ENCODE data around the gene SRP14. TPM values are rescaled to one million over a fixed set of nuclear protein-coding genes. Genes with fewer than 3 reads are reported as not detected.
"Not testable (repeated sequence)": the region's sequence is repeated elsewhere in the genome, so short reads cannot be mapped to it uniquely, and the experiment has no call there.

Gene SRP14
- 100 to 1,000 TPM; 612 to 656 (median 613) TPM for polyA plus RNA-seq (ENCODE audit: insufficient read length in 3 of 3)

- DNase-seq (ENCODE audit: low read depth in 3 of 3, low spot score in 2 of 3) = peak; percentile 90 to 92 (median 91)
Observed at GRCh38 chr15:40038638-40039543, at the start of gene SRP14. TSS of gene SRP14 (minus strand) at chr15:40039181. CDS start at chr15:40039116, 65 bp downstream.

DNA sequence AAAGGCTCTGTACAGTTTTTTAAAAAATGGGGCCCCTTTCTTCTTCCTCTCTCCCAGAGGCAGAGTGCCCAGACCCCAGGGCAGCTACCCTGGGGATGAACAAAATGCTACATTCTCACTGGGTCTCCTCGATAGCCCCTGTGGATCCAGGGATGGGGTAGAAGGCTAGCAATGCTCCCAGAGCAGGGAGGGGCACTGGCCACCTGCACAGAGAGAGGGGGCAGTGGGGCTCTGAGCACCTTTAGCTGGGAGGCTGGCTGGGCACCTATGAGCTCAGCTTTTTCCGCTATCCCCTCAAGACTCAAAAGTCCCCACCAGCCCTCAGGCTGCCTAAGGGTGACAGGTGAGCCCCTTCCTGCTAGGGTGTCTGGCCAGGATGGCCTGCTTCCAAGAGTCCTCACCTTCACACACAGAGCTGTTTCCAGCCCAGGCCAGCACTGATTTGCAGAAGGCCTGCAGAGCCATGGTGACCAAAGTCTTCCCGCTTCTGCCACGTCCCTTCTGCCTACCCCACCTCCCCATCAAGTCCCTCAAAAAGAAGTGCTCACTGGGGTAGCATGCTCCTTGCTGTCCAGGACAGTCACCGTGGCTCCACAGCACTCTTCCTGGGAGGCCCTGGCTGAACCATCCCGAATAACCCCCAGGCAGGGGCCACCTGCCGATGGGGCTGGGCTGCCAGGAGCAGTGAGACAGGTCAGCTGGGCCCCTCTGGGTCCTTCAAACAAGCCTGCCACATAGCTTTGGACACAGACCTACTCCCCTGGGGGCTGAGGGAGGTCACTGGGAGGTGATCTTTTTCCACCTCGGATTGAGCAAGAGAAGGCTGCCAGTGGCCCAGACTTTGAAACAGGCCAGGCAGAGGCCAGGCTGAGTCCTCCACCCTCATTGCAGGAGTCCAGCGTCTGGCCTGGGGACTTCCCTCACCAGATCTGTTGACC, 49.3 kb upstream of the SRP14 start:
- no peak for DNase-seq (ENCODE audit: low read depth in 3 of 3, low spot score in 2 of 3)

DNA sequence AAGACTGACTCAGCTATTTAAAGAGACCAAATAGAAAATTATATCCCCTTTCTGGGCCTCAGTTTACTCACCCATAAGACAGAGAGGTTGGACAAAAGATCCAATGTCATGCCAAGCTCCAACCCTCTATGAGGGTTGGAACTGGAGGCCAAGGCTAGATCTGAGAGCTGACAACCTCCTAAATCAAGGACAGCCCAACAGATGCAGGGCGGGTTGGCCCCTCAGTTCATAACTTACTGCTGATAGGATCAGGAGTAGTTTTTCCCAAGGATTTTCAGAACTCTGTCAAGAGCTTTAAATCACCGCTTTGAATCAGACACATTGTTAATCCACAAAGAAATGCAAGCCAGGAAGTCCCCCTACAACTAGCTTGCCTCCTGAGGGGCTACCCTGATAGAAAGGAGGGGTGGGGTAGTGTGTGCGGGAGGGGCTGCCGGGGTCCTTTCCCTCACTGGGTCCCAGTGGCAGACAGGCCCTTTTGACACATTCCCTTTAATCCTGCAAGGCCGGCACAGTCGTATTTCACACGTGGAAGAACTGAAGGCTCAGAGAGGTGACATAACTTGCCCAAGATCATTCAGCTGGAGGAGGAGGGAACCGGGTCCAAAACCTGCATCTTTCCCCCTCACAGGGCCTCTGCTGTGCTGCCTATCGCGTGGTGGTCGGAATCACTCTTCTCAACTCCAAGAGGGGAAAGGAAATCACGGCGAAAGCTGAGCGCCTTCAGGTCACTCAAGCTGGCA, 48.3 kb upstream of the SRP14 start:
- no peak for DNase-seq (ENCODE audit: low read depth in 3 of 3, low spot score in 2 of 3)

- DNase-seq (ENCODE audit: low read depth in 3 of 3, low spot score in 2 of 3) = no peak
Observed at GRCh38 chr15:40085266-40085665, 46.3 kb upstream of the SRP14 start.

- DNase-seq (ENCODE audit: low read depth in 3 of 3, low spot score in 2 of 3) = no peak
Observed at GRCh38 chr15:40084650-40085049, 45.7 kb upstream of the SRP14 start.

GRCh38 chr15:40082195-40082883, 43.4 kb upstream of the SRP14 start:
- DNase-seq (ENCODE audit: low read depth in 3 of 3, low spot score in 2 of 3) = no peak

GRCh38 chr15:40081691-40082194, 42.8 kb upstream of the SRP14 start:
- peak in 1 of 3 donors; percentile 72 for DNase-seq (ENCODE audit: low read depth in 3 of 3, low spot score in 2 of 3)

DNA sequence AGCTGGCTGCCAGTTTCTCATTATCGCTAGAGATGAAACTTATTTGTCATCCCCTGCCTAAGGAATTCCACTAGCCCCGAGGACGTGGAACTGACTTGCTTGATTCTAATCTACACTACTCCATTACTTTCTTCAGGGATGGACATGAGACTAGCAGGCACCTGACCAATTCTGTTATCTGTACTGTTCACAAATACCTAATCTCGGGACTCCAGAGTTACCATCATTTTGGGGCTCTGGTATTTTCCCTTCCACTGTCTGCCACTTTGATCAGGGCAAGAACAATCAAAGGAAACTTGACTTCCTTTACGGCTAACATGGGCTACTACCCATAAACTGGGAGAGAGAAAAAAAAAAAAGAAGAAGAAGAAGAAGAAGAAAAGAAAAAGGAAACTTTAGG, 41.9 kb upstream of the SRP14 start:
- no peak for DNase-seq (ENCODE audit: low read depth in 3 of 3, low spot score in 2 of 3)

DNA sequence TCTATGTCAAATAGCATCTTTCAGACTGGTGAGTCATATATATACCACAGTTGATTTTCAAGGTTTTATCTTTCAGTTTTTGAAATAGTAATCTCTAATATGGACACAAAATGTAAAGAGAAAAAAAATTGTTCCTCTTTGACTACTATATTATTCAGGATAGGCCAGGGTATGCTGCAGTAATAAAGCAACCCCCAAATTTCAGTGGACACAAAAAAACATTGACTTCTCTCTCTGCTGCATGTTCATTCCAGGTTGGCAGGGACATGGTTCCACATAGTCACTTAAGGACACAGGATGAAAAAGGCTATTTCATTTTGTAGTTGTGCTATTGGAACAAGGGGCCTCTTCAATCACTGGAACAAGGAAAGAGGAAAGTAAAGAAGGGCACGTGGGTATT, 41.1 kb upstream of the SRP14 start:
- DNase-seq (ENCODE audit: low read depth in 3 of 3, low spot score in 2 of 3) = no peak

GRCh38 chr15:40079456-40079855, 40.5 kb upstream of the SRP14 start:
- DNase-seq (ENCODE audit: low read depth in 3 of 3, low spot score in 2 of 3) = no peak

DNA sequence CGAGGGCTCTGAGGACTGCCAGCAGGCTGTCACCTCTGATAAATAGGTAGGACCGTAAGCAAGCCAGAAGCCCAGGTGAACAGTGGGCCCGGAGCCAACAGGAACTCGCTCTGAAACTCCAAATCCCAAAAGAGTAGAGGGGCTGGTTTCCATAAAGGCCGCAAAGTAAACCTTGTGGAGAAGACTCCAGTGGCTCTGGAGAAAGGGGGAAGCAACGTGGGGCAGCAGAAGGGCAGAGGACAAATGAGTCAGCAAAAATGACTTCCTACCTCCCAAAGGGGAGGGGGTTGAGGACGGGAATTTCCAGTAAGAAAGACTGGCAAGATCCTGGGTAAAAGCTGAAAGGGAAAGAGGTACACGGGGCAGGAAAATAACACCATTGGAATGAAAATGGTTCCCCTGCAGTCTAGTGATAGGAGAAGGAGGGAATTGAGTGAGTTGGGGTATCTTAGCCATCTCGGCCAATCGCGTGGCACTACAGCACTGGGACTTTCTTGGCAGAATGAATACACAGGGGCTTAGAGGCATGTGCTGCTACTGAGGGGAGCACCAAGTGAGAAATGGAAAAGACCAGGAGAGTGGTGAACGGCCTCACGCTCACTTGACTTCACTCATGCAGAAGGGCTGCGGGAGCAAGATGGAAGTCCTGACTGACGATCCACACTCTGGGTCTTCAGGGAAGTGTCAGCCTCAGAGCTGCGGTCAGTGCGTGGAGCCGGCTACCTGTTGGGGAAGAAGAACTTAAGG, 36.5 kb upstream of the SRP14 start:
- no peak for DNase-seq (ENCODE audit: low read depth in 3 of 3, low spot score in 2 of 3)

DNA sequence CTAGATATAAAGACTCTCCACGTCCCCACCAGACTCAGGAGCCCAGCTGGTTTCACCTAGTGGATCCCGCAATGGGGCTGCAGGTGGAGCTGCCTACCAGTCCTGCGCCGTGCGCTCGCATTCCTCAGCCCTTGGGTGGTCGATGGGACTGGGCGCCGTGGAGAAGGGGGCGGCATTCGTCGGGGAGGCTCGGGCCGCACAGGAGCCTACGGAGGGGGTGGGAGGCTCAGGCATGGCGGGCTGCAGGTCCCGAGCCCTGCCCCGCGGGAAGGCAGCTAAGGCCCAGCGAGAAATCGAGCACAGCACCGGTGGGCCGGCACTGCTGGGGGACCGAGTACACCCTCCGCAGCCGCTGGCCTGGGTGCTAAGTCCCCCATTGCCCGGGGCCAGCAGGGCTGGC, 35.7 kb upstream of the SRP14 start:
- DNase-seq (ENCODE audit: low read depth in 3 of 3, low spot score in 2 of 3) = not testable (repeated sequence)

DNA sequence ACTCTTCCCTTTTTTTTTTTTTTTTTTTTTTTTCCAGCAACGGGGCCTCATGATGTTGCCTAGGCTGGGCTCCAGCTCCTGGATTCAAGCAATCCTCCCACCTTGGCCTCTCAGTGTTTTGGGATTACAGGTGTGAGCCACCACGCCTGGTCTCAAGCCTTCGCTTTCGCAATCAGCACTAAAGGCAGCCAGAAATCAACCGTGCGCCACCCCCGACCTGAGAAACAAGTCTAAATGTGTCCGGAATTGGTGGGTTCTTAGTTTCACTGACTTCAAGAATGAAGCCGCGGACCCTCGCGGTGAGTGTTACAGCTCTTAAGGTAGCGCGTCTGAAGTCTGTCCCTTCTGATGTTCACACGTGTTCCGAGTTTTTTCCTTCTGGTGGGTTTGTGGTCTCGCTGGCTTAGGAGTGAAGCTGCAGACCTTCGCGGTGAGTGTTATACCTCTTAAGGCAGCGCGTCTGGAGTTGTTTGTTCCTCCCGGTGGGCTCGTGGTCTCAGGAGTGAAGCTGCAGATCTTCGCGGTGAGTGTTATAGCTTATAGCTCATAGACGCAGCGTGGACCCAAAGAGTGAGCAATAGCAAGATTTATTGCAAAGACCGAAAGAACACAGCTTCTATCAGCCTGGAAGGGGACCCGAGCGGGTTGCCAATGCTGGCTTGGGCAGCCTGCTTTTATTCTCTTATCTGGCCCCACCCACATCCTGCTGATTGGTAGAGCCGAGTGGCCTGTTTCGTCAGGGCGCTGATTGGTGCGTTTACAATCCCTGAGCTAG, 34.9 kb upstream of the SRP14 start:
- not testable (repeated sequence) for DNase-seq (ENCODE audit: low read depth in 3 of 3, low spot score in 2 of 3)

DNA sequence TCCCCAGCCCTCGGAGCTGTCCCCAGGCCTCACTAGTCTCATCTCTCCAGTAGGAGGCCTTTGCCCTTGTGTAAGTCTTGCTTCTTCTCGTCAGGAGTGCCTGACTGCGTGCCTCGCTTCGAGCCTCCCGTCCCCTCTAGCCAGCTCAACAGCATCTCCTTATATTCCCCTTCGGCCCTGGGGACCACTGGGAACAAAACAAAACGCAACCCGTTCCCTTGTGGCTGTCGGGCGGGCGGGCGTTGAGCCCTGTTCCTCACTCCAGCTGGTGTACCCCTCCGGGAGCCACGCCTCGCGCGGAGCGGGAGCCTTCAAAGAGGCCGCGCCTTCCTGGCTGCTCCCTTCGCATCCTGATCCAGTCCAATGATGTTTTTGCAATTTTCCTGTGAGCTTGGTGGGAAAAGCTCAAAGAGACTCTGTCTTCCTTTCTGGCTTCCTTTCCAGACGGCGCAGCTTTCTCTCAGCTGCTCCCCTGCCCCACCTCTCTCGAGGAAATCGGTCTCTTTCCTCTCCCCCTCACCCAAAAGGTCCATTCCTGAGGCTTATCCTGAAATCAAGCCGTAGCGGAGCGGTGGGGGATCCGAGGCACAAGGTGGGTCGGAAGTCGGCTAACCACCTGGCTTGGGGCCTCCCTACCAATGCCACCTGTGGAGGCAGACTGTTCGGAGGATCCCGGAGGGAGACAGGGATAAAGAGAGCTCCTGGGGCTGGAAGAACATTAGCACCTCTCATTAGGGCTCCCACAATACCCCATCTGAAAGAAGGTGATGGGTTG, 33.4 kb upstream of the SRP14 start:
- DNase-seq (ENCODE audit: low read depth in 3 of 3, low spot score in 2 of 3) = no peak

GRCh38 chr15:40070608-40071218, 31.7 kb upstream of the SRP14 start:
- no peak for DNase-seq (ENCODE audit: low read depth in 3 of 3, low spot score in 2 of 3)

- no peak for DNase-seq (ENCODE audit: low read depth in 3 of 3, low spot score in 2 of 3)
Observed at GRCh38 chr15:40070166-40070557, 31.2 kb upstream of the SRP14 start.
